Loucy (cell line): ENCODE measurements around the gene AGXT2.

ENCODE experiments used
- CTCF ChIP-seq: fragments of 200-600 bp; sonication (generic); conservative IDR thresholded peaks from 2 replicates; pipeline ENCODE4 v1.5.1; 2014; ENCODE audit warnings: mild to moderate bottlenecking, antibody characterized with exemption, low read length
- EZH2phosphoT487 ChIP-seq: fragments of 200-600 bp; IDR thresholded peaks from 2 replicates; pipeline ENCODE4 v1.6.1; 2018; ENCODE audit warnings: antibody characterized with exemption, mild to moderate bottlenecking, moderate library complexity, borderline replicate concordance

GRCh38 chr5:35050541-35051126 is 2.9 kb upstream of the AGXT2 start:
- no peak for TF ChIP-seq CTCF
- no peak for TF ChIP-seq EZH2phosphoT487
